ENCODE measurements around the gene ZNF618. TPM values are rescaled to one million over a fixed set of nuclear protein-coding genes. Genes with fewer than 3 reads are reported as not detected.

Gene ZNF618
- polyA plus RNA-seq, 1 of the 3 experiments (the other 2 are of a cell fraction): 6.2 TPM

DNA sequence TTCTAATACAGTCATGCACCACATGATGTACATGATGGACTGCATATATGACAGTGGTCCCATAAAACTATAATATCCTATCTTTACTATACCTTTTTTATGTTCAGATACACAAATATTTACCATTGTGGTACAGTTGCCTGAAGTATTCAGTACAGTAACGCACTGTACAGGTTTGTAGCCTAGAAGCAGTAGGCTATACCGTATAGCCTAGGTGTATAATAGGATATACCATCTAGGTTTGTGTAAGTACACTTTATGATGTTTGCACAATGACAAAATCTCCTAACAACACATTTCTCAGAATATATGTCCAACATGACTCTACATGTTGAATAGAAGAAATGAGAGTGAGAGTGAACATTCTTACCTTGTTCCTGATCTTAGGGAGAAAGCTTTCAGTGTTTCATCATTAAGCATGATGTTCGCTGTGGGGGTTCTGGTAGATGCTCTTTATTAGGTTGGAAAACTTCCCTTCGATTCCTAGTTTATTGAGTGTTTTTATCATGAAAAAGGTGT is 170.2 kb downstream of the ZNF618 start:
- ChIA-PET POLR2A (no interaction called here), CTCF (interaction anchor here (1.3 to 1.6 kb wide), 2 partner anchors 9 to 36 kb away, joined by 6 read pairs; no protein-coding TSS in a partner anchor)
- no peak overlapping the region for H3K27ac ChIP-seq (ENCODE audit: low read depth in 2 of 2, low read length in 1 of 2)
- no peak for DNase-seq
- H3K4me1 ChIP-seq (ENCODE audit: control insufficient read depth in 1 of 2, insufficient read depth in 2 of 2, low read depth in 1 of 2, low read length in 1 of 2): no peaks in the 10 kb centered on the region
- TF ChIP-seq FOXM1 (IDR thresholded peaks at IDR 0.05; ENCODE audit: low read depth): no peak
- TF ChIP-seq, protein P1, sequence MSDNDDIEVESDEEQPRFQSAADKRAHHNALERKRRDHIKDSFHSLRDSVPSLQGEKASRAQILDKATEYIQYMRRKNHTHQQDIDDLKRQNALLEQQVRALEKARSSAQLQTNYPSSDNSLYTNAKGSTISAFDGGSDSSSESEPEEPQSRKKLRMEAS (IDR thresholded peaks at IDR 0.05; ENCODE audit: low read depth): no peak
- TF ChIP-seq NRF1 (IDR thresholded peaks at IDR 0.05; ENCODE audit: low read depth, low read length): no peak
- TF ChIP-seq POLR2AphosphoS5 (IDR thresholded peaks at IDR 0.05; ENCODE audit: low read depth, low read length): no peak
- TF ChIP-seq, protein P2, sequence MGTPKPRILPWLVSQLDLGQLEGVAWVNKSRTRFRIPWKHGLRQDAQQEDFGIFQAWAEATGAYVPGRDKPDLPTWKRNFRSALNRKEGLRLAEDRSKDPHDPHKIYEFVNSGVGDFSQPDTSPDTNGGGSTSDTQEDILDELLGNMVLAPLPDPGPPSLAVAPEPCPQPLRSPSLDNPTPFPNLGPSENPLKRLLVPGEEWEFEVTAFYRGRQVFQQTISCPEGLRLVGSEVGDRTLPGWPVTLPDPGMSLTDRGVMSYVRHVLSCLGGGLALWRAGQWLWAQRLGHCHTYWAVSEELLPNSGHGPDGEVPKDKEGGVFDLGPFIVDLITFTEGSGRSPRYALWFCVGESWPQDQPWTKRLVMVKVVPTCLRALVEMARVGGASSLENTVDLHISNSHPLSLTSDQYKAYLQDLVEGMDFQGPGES (IDR thresholded peaks at IDR 0.05; ENCODE audit: low read depth, low read length): no peak
- no peak for TF ChIP-seq RAD21 (IDR thresholded peaks at IDR 0.05; ENCODE audit: low read length)
- no peak for TF ChIP-seq MXI1 (IDR thresholded peaks at IDR 0.05; ENCODE audit: low read depth, low read length)
- no peak for TF ChIP-seq FOXJ3 (CRISPR knock-in tag; IDR thresholded peaks at IDR 0.05)
- TF ChIP-seq TCF12 (IDR thresholded peaks at IDR 0.05): no peak
- TF ChIP-seq MEF2A (IDR thresholded peaks at IDR 0.05; ENCODE audit: borderline replicate concordance, low read depth): no peak
- TF ChIP-seq, protein P3, sequence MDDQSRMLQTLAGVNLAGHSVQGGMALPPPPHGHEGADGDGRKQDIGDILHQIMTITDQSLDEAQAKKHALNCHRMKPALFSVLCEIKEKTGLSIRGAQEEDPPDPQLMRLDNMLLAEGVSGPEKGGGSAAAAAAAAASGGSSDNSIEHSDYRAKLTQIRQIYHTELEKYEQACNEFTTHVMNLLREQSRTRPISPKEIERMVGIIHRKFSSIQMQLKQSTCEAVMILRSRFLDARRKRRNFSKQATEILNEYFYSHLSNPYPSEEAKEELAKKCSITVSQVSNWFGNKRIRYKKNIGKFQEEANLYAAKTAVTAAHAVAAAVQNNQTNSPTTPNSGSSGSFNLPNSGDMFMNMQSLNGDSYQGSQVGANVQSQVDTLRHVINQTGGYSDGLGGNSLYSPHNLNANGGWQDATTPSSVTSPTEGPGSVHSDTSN (IDR thresholded peaks at IDR 0.05): no peak
- TF ChIP-seq, protein P4, sequence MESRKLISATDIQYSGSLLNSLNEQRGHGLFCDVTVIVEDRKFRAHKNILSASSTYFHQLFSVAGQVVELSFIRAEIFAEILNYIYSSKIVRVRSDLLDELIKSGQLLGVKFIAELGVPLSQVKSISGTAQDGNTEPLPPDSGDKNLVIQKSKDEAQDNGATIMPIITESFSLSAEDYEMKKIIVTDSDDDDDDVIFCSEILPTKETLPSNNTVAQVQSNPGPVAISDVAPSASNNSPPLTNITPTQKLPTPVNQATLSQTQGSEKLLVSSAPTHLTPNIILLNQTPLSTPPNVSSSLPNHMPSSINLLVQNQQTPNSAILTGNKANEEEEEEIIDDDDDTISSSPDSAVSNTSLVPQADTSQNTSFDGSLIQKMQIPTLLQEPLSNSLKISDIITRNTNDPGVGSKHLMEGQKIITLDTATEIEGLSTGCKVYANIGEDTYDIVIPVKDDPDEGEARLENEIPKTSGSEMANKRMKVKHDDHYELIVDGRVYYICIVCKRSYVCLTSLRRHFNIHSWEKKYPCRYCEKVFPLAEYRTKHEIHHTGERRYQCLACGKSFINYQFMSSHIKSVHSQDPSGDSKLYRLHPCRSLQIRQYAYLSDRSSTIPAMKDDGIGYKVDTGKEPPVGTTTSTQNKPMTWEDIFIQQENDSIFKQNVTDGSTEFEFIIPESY (IDR thresholded peaks at IDR 0.05; ENCODE audit: borderline replicate concordance, low read depth): no peak
- no peak for TF ChIP-seq RCOR1 (IDR thresholded peaks at IDR 0.05; ENCODE audit: low read length)
- H3K79me2 ChIP-seq (ENCODE audit: insufficient read depth): no peaks in the 10 kb centered on the region
- no peaks in the 10 kb centered on the region for H3K9me3 ChIP-seq
- no peak overlapping the region for H3K4me2 ChIP-seq
- no peak overlapping the region for H3K4me3 ChIP-seq (ENCODE audit: low read depth in 2 of 2, low read length in 1 of 2)
- H2AFZ ChIP-seq (ENCODE audit: low read depth): no peak overlapping the region
- no peaks in the 10 kb centered on the region for H3K27me3 ChIP-seq (ENCODE audit: insufficient read depth)
- peaks cover 30 to 40% of the 10 kb centered on the region in 2 experiments for H3K36me3 ChIP-seq (replicated peaks in 1 of 2; ENCODE audit: control insufficient read depth in 1 of 2, insufficient read depth in 2 of 2, low read length in 1 of 2)
- H3F3A ChIP-seq (replicated peaks; ENCODE audit: insufficient read depth): no peaks in the 10 kb centered on the region
- H4K20me1 ChIP-seq (ENCODE audit: insufficient read depth): no peaks in the 10 kb centered on the region
- H3K9me2 ChIP-seq: no peaks in the 10 kb centered on the region
- no peak overlapping the region for H3K9ac ChIP-seq
- WGBS (ENCODE audit: low lambda C conversion rate): 96% methylated on average over 4 of the region's 4 CpGs

DNA sequence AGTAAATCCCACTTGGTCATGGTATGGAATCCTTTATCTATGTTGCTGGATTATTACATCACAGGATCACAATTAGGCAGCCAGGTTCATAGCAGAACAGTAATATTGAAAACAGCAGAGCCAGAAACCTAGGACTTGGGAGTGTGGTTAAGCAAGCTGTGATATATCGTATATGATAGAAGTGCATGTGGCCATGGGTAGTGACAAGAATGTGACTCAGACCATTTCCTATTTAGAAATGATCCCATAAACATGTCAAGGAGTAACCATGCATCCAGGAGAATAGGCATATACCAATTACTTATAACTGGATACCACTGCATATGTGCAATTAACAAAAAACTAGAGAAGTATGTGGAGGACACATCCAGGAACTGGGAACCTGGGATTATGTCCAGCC is 170.8 kb downstream of the ZNF618 start:
- no peaks in the 10 kb centered on the region for H3K9me2 ChIP-seq
- no peak for TF ChIP-seq POLR2AphosphoS5 (IDR thresholded peaks at IDR 0.05; ENCODE audit: low read depth, low read length)
- CTCF ChIA-PET: interaction anchor here (0.7 to 1.6 kb wide), 5 partner anchors 9 to 240 kb away, joined by 3 to 12 read pairs (median 3); no protein-coding TSS in a partner anchor
- no peak overlapping the region for H3K27ac ChIP-seq (ENCODE audit: low read depth in 2 of 2, low read length in 1 of 2)
- H3K36me3 ChIP-seq (replicated peaks in 1 of 2; ENCODE audit: control insufficient read depth in 1 of 2, insufficient read depth in 2 of 2, low read length in 1 of 2): peaks cover 31 to 46% of the 10 kb centered on the region in 2 experiments
- H3K9ac ChIP-seq: no peak overlapping the region
- no peak overlapping the region for H3K4me2 ChIP-seq
- H3K27me3 ChIP-seq (ENCODE audit: insufficient read depth): no peaks in the 10 kb centered on the region
- 95% methylated on average over 1 of the region's 1 CpG for WGBS (ENCODE audit: low lambda C conversion rate)
- no peaks in the 10 kb centered on the region for H3K9me3 ChIP-seq
- no peaks in the 10 kb centered on the region for H4K20me1 ChIP-seq (ENCODE audit: insufficient read depth)
- H3F3A ChIP-seq (replicated peaks; ENCODE audit: insufficient read depth): no peaks in the 10 kb centered on the region
- H3K4me3 ChIP-seq (ENCODE audit: low read depth in 2 of 2, low read length in 1 of 2): no peak overlapping the region
- H2AFZ ChIP-seq (ENCODE audit: low read depth): no peak overlapping the region
- POLR2A ChIA-PET: no interaction called here
- no peak for DNase-seq
- H3K79me2 ChIP-seq (ENCODE audit: insufficient read depth): no peaks in the 10 kb centered on the region
- no peaks in the 10 kb centered on the region for H3K4me1 ChIP-seq (ENCODE audit: control insufficient read depth in 1 of 2, insufficient read depth in 2 of 2, low read depth in 1 of 2, low read length in 1 of 2)
